Measurements from ENCODE around the gene SCTR. TPM values are rescaled to one million over a fixed set of nuclear protein-coding genes. Genes with fewer than 3 reads are reported as not detected.

Gene SCTR
- total and polyA plus RNA-seq, 12 donors: 0.33 to 8.3 (median 0.46) TPM; not detected in 5

GRCh38 chr2:119476301-119477112 is 47.8 kb downstream of the SCTR start:
- intact Hi-C loops (cut with DNase I): loop anchor here (2.0 kb wide), 1 partner anchor 70 kb away; no protein-coding TSS in a partner anchor
- H3K4me3 ChIP-seq: peak overlapping the region in 1 of 4 donors; percentile 20

GRCh38 chr2:119475857-119476244 is 48.4 kb downstream of the SCTR start:
- H3K27me3 ChIP-seq: no peaks in the 10 kb centered on the region
- no peak overlapping the region for H3K4me3 ChIP-seq
- TF ChIP-seq CTCF (IDR thresholded peaks at IDR 0.05) (no peak), POLR2A (IDR thresholded peaks at IDR 0.05) (no peak)
- H3K9me3 ChIP-seq (replicated peaks in 1 of 3): no peaks in the 10 kb centered on the region
- 73 to 80% (median 75%) methylated on average over 6 of the region's 6 CpGs for WGBS, 4 donors
- peak in 1 of 7 donors; percentile 30 for DNase-seq
- no peaks in the 10 kb centered on the region for H3K36me3 ChIP-seq (replicated peaks in 1 of 2)
- no peak overlapping the region for H3K27ac ChIP-seq
- peaks cover 0 to 3% of the 10 kb centered on the region in 2 donors for H3K4me1 ChIP-seq (replicated peaks in 1 of 2)
- intact Hi-C loops (cut with DNase I): loop anchor here (2.0 kb wide), 1 partner anchor 69 kb away; no protein-coding TSS in a partner anchor

More at GRCh38 chr2:119476301-119477112, 47.8 kb downstream of the SCTR start:
- WGBS, 4 donors: 22 to 31% (median 23%) methylated on average over 15 to 20 of the region's 20 CpGs
- TF ChIP-seq CTCF (IDR thresholded peaks at IDR 0.05) (peak; percentile 93 to 100 (median 96)), POLR2A (IDR thresholded peaks at IDR 0.05) (no peak)
- no peak overlapping the region for H3K27ac ChIP-seq
- no peaks in the 10 kb centered on the region for H3K27me3 ChIP-seq
- peaks cover 0 to 3% of the 10 kb centered on the region in 2 donors for H3K4me1 ChIP-seq (replicated peaks in 1 of 2)
- DNase-seq: peak; percentile 49 to 76 (median 61)
- no peaks in the 10 kb centered on the region for H3K9me3 ChIP-seq (replicated peaks in 1 of 3)
- H3K36me3 ChIP-seq (replicated peaks in 1 of 2): no peaks in the 10 kb centered on the region

- Histone ChIP-seq H3K9me3 (replicated peaks in 1 of 3) (no peaks in the 10 kb centered on the region), H3K4me1 (replicated peaks in 1 of 2) (peaks cover 0 to 3% of the 10 kb centered on the region in 2 donors), H3K27ac (no peak overlapping the region), H3K36me3 (replicated peaks in 1 of 2) (no peaks in the 10 kb centered on the region), H3K27me3 (no peaks in the 10 kb centered on the region), H3K4me3 (no peak overlapping the region)
- WGBS, 4 donors: 78 to 84% (median 83%) methylated on average over 7 to 9 of the region's 9 CpGs
- TF ChIP-seq CTCF (IDR thresholded peaks at IDR 0.05) (no peak), POLR2A (IDR thresholded peaks at IDR 0.05) (no peak)
- intact Hi-C loops (cut with DNase I): no loop called here
- DNase-seq: peak in 2 of 7 donors; percentile 8 to 42
These were observed 48.9 kb downstream of the SCTR start for GRCh38 chr2:119475225-119475856.

Data from adrenal gland (tissue), 12 donors.